GM12878 (cell line): Measurements from ENCODE around the gene MYBL2.

ENCODE experiments used
- CHD2 ChIP-seq: IDR thresholded peaks from 2 replicates; pipeline ENCODE4 v1.6.1; 2011; ENCODE audit warnings: low read depth, low read length, improper control_type of control experiment, borderline replicate concordance
- EP300 ChIP-seq, 2 experiments: fragments of 150-350 bp in 1 of 2; IDR thresholded peaks; 2 replicates each; pipeline ENCODE4 v1.6.1; 2011 to 2012; ENCODE audit warnings: low read depth in 2 of 2, low read length in 2 of 2, borderline replicate concordance in 1 of 2, improper control_type of control experiment in 1 of 2, inconsistent platforms in 1 of 2; ENCODE audit not compliant: control insufficient read depth in 1 of 2
- MEF2B ChIP-seq: fragments of 450-650 bp; IDR thresholded peaks from 2 replicates; pipeline ENCODE4 v1.6.1; 2018; ENCODE audit warnings: mild to moderate bottlenecking, moderate library complexity; ENCODE audit not compliant: partially characterized antibody, poor library complexity, severe bottlenecking
- NFIC ChIP-seq: IDR thresholded peaks from 2 replicates; pipeline ENCODE4 v1.6.1; 2012; ENCODE audit warnings: low read depth, mild to moderate bottlenecking, inconsistent platforms, low read length, moderate library complexity
- NR2C2 ChIP-seq: IDR thresholded peaks from 2 replicates; pipeline ENCODE4 v1.6.1; 2011; ENCODE audit warnings: borderline replicate concordance, low read depth; ENCODE audit not compliant: control insufficient read depth, insufficient read length
- POLR2A ChIP-seq: IDR thresholded peaks from 2 replicates; pipeline ENCODE4 v1.6.1; 2011; ENCODE audit warnings: low read depth, mild to moderate bottlenecking, low read length
- RAD21 ChIP-seq: IDR thresholded peaks from 2 replicates; pipeline ENCODE4 v1.6.1; 2011; ENCODE audit warnings: mild to moderate bottlenecking, low read depth, low read length, moderate library complexity; ENCODE audit not compliant: insufficient read depth
- SP1 ChIP-seq: IDR thresholded peaks from one replicate; pipeline ENCODE4 v1.6.1; 2011; ENCODE audit warnings: low read depth, low read length
- TCF7 ChIP-seq: IDR thresholded peaks from 2 replicates; pipeline ENCODE4 v1.6.1; 2014; ENCODE audit warnings: antibody characterized with exemption, borderline replicate concordance
- TF ChIP-seq, protein P1 (sequence below), 3 experiments: IDR thresholded peaks in 2 of 3; conservative IDR thresholded peaks in 1 of 3; 2 replicates each; pipeline ENCODE4 v1.5.1; 2011; ENCODE audit warnings: low read depth in 3 of 3, low read length in 3 of 3, mild to moderate bottlenecking in 3 of 3, control low read depth in 2 of 3, moderate library complexity in 2 of 3, inconsistent platforms in 1 of 3, mixed read lengths in 1 of 3; ENCODE audit not compliant: control insufficient read depth in 2 of 3, insufficient read depth in 1 of 3; ENCODE audit errors: extremely low read depth in 1 of 3
- TF ChIP-seq, protein P2 (sequence below): IDR thresholded peaks from 2 replicates; pipeline ENCODE4 v1.6.1; 2012; ENCODE audit warnings: mild to moderate bottlenecking, low read depth, low read length

DNA sequence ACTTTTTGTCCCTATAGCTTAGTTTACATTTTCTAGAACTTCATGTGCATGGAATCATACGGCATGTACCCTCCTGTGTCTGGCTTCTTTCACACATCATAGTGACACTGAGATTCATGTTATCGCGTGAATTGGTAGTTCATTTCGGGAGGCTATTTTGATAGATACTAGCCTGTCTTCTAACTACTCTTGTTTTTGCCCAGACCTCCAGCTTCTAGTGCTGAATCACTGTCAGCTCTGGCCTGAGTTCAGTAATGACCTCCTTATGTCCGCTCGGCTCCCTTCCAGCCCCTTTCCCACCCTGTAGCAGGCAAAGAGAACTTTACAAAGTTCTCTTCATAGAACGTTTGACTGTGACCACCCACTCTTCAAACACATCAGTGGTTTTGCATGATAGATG, 14.1 kb downstream of the MYBL2 start:
- TF ChIP-seq, protein P1, sequence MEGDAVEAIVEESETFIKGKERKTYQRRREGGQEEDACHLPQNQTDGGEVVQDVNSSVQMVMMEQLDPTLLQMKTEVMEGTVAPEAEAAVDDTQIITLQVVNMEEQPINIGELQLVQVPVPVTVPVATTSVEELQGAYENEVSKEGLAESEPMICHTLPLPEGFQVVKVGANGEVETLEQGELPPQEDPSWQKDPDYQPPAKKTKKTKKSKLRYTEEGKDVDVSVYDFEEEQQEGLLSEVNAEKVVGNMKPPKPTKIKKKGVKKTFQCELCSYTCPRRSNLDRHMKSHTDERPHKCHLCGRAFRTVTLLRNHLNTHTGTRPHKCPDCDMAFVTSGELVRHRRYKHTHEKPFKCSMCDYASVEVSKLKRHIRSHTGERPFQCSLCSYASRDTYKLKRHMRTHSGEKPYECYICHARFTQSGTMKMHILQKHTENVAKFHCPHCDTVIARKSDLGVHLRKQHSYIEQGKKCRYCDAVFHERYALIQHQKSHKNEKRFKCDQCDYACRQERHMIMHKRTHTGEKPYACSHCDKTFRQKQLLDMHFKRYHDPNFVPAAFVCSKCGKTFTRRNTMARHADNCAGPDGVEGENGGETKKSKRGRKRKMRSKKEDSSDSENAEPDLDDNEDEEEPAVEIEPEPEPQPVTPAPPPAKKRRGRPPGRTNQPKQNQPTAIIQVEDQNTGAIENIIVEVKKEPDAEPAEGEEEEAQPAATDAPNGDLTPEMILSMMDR (IDR thresholded peaks at IDR 0.05 in 2 of 3, conservative IDR thresholded peaks at IDR 0.05 in 1 of 3; ENCODE audit: control insufficient read depth in 2 of 3, extremely low read depth in 1 of 3, insufficient read depth in 1 of 3, low read depth in 3 of 3, low read length in 3 of 3), result no peak
- no peak for TF ChIP-seq MEF2B
- TF ChIP-seq EP300 (IDR thresholded peaks at IDR 0.05; ENCODE audit: borderline replicate concordance in 1 of 2, control insufficient read depth in 1 of 2, low read depth in 2 of 2, low read length in 2 of 2), result no peak
- TF ChIP-seq NFIC, result no peak
- no peak for TF ChIP-seq SP1
- no peak for TF ChIP-seq POLR2A
- no peak for TF ChIP-seq TCF7
- peak; percentile 40; the same call in 1 of the 2 replicates for TF ChIP-seq CHD2
- TF ChIP-seq NR2C2, result no peak
- TF ChIP-seq, protein P2, sequence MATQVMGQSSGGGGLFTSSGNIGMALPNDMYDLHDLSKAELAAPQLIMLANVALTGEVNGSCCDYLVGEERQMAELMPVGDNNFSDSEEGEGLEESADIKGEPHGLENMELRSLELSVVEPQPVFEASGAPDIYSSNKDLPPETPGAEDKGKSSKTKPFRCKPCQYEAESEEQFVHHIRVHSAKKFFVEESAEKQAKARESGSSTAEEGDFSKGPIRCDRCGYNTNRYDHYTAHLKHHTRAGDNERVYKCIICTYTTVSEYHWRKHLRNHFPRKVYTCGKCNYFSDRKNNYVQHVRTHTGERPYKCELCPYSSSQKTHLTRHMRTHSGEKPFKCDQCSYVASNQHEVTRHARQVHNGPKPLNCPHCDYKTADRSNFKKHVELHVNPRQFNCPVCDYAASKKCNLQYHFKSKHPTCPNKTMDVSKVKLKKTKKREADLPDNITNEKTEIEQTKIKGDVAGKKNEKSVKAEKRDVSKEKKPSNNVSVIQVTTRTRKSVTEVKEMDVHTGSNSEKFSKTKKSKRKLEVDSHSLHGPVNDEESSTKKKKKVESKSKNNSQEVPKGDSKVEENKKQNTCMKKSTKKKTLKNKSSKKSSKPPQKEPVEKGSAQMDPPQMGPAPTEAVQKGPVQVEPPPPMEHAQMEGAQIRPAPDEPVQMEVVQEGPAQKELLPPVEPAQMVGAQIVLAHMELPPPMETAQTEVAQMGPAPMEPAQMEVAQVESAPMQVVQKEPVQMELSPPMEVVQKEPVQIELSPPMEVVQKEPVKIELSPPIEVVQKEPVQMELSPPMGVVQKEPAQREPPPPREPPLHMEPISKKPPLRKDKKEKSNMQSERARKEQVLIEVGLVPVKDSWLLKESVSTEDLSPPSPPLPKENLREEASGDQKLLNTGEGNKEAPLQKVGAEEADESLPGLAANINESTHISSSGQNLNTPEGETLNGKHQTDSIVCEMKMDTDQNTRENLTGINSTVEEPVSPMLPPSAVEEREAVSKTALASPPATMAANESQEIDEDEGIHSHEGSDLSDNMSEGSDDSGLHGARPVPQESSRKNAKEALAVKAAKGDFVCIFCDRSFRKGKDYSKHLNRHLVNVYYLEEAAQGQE, result no peak
- TF ChIP-seq RAD21, result no peak
